Endometrium (tissue), 2 donors: Measurements from ENCODE around the gene ULK2.

Source experiments
- FAIRE-seq: peaks from 2 replicates; lab custom pipeline; 2012; peaks lifted over from hg19 to GRCh38; lab: Jason Lieb, UNC
- donor health status: control.
- donor health status: control.

The ULK2 gene

DNA sequence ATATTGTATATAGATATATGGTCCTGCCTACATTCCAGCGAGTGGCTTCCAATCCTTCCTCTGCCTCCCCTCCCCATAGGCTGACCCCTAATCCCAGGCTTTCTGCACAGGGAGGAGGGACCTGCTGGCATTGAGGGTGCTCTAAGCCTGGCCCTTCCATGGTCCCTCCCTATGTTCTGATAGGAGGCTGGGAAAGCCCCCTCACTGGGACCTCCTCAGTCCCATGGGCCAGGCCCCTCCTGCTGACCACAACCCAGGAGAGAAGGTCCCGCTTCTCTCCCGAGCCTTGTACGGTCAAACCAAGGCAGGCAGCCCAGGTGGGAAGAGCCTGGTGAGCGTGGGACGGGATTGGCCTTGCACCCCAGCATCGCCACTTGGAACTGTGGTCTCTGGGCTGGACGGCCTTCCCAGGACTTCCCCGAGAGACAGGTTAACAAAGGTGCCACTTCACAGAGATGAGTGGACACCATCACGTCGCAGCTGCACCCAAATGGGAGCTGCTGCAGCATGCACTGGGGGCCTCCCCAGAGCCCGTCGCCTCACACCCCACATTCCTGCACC is 120.5 kb downstream of the ULK2 start:
- no peak for FAIRE-seq

DNA sequence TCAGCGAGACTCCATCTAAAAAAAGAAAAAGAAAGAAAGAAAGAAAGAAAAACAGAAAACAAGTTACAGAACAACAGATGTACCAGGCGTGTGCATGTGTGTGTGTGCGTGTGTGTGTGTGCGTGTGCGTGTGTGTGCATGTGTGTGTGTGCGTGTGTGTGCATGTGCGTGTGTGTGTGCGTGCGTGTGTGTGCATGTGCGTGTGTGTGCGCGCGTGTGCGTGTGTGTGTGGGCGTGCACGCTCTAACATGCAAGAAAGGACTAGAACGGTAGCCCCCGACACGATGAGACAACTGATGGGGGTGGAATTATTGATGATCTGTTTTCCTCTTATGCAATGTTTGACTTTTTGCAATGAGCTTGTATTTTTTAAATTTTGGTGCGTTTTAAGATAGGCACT is 121.2 kb downstream of the ULK2 start:
- no peak for FAIRE-seq

DNA sequence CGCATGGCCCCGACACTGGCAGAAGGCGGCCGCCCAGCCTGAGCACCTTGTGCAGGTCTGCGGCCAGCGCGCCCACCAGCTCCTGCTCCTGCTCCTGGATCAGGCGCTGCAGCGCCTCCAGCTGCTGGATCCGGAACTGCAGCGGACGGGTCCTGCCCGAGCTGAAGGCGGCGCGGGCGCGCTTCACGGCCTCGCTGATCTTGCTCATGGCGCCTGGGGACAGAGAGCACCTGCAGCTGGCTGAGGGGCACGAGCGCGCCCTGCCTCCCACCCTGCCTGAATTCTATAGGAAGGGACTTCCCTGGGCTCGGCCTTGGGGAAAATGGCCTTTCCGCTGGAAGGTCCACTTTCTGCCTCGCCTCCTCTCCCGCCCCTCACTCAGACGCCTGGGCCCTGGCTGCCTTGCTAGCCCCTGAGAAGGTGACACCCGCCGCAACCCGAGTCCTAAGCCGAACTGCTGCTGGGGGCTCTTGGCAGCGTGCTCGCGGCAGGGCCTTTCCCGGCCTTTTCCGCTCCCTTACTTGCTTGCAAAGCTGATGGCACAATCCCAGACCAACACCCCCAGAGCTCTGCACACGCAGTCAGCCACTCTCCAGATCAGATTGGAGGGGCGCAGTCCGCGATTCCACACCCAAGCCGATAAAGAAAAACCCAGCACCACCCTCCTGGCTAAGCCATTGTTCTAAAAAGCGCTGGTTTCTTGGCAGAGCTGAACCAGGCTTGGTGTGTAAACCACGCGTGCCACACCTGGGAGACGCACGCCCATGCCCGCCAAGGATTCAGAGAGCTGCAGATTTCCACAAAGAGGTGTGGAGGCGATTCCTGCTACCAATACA is 122.6 kb downstream of the ULK2 start:
- no peak for FAIRE-seq

DNA sequence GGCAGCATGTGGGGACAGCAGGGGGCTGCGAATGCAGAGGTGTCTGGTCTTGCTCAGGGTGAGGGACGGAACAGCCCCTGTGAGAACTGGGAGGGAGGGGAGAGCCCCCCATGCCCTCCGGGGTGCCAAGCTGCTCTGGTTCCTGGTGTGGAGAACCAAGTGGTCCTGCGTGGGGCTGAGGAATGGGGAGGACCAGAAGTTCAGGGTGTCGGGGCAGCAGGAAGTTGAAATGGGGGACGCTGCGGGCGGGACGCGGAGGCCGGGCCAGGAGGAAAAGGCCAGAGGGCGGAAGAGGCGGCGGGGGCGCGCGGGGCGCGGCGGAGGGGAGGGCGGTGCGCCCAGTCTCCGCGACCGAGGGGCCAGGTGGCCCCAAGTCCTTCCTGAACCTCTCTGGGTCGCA is 123.2 kb downstream of the ULK2 start:
- FAIRE-seq = no peak

DNA sequence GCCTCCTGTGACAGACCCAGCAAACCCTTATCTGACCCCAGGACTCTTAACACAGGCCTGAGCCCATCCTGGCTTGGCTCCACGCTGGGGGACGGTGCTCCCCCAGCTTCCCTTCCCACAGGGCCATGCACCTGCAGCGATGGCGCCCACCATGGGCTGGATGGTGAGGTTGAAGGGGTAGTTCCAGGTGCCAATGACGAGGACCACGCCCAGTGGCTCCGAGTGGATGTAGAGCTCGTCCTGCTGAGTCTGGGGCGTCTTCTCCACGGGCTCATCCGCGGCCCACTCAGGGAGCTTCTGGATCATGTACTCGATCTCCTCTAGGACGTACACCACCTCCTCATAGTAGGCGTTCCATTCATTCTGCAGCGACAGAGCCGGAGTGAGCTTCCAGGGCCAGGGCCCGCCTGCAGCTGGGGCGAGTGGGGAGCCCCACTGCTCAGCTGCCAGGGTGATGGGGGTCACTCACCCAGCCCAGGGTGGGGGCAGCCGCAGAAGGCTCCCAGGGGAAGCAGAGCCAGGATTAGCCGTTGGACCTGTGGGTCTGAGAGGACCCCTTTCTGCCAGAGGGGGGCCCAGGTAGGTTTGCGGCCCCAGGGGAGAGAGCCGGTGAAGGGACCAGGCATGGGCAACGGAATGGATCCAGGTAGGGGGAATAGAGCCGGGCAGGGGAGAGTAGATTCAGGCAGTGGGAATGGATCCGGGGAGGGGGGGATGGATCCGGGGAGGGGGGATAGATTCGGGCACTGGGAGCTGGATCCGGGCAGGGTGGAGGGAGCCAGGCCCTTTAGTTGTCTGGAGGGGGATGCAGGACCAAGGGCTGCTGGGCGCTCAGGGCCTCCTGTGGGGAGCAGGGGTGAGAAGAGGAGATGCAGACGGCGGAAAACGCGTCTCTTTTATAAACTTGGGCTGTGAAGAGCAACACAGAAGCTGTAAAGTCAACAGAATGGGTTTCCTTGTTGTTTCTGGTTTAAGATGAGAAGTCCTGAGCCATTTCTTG is 124.3 kb downstream of the ULK2 start:
- FAIRE-seq = no peak

DNA sequence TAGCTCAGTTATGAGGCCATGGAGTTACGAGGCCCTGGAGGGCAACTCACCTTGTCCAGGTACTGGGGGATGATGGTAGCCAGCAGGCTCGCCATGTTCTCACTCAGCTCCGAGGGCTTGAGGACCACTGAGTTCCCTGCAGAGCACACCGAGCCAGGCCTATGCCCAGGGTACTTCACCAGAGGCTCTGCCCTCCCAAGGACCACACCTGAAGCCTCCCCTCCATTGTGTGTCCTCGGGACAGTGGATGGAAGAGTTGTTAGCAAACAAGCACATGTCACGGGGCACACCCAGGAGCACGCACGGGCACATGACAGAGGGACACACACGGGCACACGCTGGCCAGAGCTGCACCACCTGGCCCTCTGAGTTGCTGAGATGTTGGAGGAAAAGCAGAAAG is 125.2 kb downstream of the ULK2 start:
- no peak for FAIRE-seq

DNA sequence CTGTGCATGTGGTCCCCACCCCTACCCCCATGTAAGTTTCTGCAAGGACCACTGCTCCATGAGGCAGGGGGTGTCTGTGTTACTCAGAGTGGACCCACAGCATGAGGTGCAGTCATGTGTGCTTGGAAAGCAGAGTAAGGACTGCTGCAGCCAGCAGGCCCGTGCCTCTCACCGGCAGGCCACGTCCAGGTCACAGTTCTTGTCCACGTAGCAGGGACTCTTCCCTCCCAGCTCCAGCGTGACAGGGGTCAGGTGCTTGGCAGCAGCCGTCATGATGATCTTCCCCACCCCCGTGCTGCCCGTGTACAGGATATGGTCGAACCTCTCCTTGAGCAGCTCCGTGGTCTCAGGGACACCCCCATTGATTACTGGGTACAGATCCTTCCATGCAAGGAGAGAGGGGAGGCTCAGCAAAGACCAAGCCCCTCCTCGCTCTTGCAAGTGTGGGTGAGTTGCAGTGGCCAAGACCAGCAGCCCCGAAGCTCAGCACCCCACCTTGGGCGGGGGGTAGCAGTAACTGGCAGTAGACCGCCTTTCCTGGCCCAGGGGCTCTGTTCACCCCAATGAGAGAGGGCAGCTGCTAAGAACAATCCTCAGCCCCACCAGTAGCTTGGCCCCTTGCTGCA is 125.8 kb downstream of the ULK2 start:
- no peak for FAIRE-seq

DNA sequence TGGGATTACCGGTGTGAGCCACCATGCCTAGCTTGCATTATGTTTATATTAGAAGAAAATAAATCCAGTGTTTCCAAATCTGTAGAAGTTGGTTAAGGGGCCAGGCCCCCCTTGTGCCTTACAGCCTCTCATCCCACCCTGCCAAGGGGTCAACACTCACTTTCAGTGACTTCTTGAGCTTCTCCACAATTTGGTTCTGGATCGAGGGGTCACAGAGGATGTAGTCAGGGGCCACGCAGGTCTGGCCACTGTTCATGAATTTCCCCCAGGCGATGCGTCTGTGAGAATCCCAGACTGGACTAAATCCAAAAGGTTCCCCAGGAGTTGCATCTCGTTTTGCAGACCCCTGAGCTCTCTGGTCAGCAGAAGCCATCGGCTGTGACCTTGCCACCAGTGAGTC is 126.8 kb downstream of the ULK2 start:
- no peak for FAIRE-seq

DNA sequence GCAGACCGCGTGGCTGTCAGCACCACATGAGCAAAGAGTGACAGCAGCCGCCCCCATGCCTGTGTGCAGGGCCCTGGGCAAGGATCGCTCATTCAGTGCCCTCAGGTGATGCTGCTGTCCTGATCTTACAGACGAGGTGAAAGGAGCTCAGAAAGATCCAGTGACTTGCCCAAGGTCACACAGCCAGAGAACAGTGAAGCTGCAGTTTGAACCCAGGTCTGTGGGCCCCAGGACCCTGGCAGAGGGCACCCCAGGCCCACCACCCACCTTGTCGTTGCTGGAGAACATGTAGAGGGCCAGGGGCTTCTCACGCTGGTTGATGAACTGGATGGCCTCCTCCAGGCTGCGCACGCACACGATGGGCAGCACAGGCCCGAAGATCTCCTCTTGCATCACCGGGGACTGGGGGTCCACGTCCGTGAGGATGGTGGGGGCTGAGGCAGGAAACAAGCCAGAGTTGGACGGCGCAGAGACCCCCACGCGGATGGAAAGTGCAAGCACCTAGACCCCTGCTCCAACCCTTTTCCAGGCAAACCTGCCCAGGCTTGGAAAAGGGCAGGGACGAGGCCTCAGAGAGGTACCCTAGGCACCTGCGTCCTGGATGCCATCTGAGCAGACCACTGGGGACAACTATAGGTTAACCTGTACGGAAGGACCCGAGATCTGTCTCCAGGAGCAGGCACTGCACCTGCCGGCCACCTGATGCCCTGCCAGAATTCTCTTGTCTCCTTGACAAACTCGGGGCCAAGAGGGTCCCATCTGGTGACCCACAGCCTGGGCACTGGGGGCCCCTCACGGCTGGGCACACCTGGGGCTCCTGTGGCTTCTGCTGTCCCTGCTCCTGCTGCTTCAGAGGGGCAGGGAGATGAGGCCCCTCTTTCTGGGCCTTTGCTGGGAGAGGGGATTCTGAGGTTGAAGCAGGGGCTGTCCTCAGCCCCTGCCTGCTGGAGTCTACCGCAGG is 128.2 kb downstream of the ULK2 start:
- no peak for FAIRE-seq

DNA sequence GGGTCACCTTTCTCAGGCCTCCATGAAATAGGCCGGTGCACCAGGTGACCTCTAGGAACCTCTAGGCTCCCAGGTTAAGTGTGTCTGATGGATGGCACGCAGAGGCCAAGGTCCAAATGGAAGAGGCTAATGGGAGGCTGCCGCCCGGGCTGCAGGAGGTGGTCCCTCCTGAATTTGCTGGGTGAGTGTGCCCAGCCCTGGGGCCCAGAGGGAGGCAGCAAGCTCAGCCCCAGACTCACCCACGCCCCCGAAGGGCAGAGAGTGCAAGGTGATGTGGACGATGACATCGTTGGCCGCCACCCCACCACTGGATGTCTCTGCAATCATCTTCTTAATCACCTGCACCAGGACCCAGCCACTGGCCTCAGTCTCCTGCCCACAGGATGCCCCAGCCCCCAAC is 129.0 kb downstream of the ULK2 start:
- no peak for FAIRE-seq

DNA sequence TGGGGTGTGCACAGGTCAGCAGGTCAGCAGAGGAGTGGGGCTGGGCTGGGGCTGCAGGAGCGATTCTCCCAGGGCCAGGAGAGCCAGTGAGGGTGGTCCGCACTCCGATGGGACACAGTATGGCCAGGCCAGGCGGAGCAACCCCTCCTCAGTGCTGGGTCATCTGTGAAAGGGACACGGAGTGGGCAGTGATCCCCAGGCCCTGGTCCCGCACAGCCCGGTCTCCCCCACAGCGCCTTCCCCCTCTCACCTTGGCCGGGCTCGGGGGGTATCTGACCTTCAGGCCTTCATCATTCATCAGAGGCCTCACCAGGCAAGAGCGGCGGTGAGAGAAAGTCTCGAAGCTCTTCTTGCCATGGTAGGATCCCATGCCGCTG is 129.7 kb downstream of the ULK2 start:
- FAIRE-seq = no peak

DNA sequence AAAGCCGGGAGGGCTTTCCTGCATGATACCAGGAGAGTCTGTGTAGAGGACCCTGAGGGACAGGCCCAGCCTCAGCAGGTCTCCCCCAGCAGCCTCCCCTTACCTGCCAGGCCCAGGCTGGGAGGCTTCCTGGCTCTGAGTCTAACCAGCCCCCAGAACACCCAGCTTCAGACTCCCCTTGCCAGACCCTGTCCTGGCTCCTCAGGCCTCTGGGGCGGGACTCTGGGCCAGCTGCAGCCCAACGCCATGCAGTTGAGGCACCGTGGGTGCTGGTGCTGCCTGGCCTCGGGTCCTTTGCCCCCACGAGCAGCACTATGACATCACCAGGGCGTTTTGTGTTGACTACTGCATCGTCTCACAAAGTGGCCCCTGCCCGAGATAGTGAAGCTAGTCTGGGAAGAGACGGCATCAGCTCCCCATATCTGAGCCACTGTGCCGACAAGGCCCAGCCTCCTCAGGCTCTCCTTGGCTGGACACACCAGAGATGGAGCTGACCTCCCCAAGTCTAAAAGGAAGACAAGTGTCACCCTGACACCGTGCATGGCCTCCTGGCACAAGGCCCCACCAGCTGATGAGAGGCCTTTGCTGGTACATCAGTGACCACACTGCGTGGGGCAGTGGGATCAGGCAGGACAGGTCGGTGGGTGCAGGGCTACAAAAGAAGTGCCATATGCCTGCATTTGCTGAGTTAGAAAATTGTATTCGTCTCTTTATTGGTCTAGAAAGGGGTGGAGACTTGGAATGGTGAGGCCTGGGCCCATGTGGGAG is 130.2 kb downstream of the ULK2 start:
- no peak for FAIRE-seq

DNA sequence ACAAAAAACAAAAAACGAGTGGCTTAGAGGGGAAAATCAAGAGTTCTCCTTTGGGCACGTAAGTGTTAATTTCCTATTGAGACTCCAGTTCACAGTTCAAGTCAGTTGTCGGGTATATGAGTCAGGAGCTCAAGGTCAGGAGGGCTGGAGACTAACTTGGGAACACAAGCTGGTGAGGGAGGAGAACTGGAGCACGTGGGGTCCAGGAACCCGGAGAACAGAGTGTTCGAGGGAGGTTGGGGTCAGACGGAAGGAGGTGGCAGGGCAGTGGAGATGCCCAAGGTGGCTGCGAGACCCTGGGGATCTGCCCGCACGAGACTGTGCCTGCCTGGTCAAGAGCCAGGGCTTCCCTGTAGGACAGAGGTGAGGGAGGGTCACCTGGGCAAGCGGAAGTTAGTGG is 131.7 kb downstream of the ULK2 start:
- FAIRE-seq = no peak

DNA sequence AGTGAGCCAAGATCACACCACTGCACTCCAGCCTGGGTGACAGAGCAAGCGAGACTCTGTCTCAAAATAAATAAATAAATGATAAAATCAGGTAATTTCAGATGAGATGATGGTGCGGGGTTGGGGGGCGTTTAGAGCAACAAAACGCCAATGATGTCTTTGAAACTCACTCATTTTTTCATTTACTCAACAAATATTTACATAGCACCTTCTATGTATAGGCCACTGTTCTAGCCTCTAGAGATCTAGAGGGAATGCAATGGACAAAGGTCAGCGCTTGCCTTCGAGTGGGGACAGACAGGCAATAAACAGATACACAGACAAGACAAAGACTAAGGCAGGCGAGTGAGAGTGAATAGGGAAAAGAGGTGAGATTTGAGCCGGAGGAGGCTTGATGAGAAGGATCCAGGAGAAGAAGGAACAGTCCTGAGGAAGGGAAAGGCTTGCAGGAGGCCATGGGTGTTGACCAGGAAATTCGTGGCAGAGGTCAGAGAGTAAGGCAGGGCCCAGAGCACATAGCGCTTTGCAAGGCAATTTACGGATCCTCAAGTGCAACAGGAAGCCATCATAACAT is 133.7 kb downstream of the ULK2 start:
- no peak for FAIRE-seq

DNA sequence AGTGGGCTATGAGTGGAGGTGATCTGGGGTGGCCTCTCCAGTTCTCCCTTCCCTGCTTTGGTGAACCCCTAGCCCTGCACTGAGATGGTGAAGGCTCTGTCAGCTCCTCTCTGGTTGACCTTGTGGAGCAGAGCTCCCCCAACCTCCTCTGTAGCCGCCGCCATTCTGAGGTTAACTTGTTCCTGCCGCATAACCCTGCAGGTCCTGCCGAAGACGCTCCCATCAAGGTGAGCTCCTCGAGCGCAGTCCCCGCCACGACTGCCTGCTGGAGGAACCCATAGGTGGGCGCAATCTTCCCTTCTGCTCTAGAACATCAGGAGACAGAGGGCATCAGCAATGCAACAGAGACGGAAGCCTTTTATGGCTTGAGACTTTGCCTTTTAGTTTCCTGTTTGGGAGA is 136.1 kb downstream of the ULK2 start:
- FAIRE-seq = no peak

DNA sequence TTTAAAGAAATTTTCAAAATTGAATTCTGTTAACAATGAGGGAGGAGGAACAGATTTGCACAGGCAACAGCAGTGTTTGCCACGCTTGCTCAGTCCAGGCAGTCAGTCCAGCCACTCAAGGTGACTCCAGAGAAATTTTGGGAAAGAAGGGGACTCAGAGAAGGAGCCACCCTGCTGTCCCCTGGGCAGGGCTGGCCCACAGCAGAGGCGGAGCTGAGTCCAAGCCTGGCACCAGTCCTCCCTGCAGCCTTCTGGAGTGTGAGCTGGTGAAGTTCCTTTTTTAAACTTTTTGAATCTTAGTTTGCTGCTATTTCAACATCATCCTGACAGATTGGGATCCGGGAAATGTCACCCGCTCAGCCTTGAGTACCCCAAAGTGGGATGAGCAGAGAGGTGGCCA is 136.9 kb downstream of the ULK2 start:
- no peak for FAIRE-seq

DNA sequence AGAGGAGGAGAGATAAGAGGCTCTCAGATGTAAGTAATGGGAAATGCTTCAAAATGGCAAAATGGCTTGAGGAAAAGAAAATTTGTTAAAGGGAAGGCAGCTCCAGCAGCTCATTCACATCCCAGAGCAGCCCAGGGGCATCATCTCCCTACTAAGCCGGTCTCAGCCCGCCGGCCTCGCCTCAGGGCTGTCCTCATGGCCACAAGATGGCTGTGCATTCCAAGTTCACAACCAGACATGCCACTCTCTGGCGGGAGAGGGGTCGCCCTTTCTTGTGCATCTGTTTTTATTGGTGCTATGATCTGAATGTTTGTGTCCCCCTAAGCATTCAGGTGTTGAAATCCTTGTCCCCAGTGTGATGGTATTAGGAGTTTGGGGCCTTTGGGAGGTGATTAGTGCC is 137.8 kb downstream of the ULK2 start:
- no peak for FAIRE-seq

DNA sequence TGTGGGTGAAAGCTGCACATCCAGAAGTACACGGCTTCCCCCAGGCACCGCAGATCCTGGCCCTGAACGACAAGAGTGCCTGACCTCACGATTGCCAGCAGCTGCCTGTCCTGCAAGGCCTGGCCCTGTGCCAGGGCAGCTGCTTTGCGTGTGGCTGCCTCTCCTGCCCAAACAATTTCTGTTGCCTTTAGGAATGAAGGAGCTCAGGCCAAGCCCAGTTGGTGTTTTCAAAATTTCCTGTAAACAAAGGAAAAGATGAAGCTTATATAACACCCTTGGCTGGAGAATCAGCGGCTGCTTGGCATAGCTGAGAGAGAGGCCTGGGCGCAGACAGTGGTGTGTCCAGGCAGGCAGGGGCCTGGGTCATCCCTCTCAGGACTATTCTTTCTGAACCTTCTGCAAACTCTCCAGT is 139.6 kb downstream of the ULK2 start:
- no peak for FAIRE-seq

DNA sequence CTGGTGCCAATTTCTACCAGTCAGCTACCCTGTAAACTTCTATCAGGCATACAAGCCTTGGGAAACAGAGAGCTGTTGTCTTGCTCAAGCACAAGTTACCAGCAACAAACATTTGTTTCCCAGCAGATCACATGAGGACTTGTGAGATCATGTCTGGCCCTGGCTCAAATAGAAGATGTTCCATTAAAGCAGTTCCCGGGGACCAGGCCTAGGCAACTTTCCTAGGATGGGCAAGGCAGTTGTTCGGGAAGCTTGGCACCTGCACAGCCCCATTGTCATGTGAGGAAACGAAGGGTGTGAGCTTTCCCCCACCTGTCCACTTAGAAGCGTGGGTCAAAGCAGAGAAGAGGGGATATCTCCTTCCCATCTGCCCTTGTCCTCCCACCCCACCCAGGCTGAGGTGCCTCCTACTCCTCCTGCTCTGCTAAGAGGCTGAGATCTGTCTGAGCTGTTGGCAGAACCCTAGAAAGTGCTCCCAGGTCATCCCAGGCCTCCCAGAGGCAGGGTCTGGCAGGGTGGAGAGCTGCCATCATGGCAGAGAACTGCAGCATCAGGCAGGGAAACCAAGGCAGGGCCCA is 140.1 kb downstream of the ULK2 start:
- no peak for FAIRE-seq
